ENCODE results near the gene TACC2.

The TACC2 gene

DNA sequence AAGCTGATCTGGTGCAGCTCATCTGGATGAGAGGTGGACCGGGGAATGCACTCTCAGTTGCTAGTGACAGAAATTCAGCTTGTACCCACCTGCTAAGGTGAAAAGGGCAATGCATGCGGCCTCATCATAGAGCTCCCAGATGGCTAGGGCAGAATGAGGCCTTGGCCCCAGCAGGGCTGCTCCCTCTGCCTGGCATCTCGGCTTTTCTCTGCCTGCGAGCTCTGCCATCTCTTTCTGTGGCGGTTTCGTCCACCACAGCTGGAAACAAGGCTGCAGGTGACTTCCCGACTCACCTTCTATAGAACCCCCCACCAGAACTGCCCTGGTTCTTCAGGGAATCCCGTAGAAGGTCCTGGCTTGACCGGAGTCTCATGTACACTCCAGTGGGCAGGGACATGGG is 60.1 kb downstream of the TACC2 start:
- Histone ChIP-seq H3K4me1 (ENCODE audit: control insufficient read depth, insufficient read depth, low read length) (peaks cover 37% of the 10 kb centered on the region), H3K27ac (ENCODE audit: low read length) (peak overlapping the region; percentile 67), H3K9me3 (ENCODE audit: control insufficient read depth in 2 of 2, low read length in 2 of 2) (no peaks in the 10 kb centered on the region), H3K36me3 (ENCODE audit: control insufficient read depth in 2 of 2, insufficient read depth in 2 of 2, low read length in 2 of 2) (peaks cover 5 to 8% of the 10 kb centered on the region in 2 donors), H3K27me3 (ENCODE audit: control insufficient read depth in 1 of 2, insufficient read depth in 2 of 2, low read length in 2 of 2) (no peaks in the 10 kb centered on the region), H3K9ac (ENCODE audit: low read length in 2 of 2) (no peak overlapping the region), H3K4me3 (ENCODE audit: low read length in 2 of 2) (no peak overlapping the region)

DNA sequence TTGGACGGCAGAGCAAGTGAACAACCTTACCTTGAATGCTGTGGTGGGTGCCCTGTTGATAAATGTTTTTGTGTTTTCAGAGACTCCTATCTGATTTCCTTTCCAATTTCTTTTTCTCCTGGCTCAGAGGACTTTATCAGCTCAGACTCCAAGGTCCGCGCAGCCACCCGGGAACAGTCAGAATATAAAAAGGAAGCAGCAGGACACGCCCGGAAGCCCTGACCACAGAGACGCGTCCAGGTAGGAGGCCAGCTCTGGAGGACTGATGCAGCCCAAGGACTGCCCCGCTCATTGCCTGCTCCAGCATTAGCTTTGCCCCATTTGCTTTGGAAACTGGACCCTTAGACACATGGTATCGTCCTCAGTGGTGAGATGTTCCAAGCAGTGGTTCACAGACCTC is 61.3 kb downstream of the TACC2 start:
- Histone ChIP-seq H3K9me3 (ENCODE audit: control insufficient read depth in 2 of 2, low read length in 2 of 2) (no peaks in the 10 kb centered on the region), H3K4me3 (ENCODE audit: low read length in 2 of 2) (no peak overlapping the region), H3K4me1 (ENCODE audit: control insufficient read depth, insufficient read depth, low read length) (peaks cover 25% of the 10 kb centered on the region), H3K36me3 (ENCODE audit: control insufficient read depth in 2 of 2, insufficient read depth in 2 of 2, low read length in 2 of 2) (peaks cover 5 to 8% of the 10 kb centered on the region in 2 donors), H3K27me3 (ENCODE audit: control insufficient read depth in 1 of 2, insufficient read depth in 2 of 2, low read length in 2 of 2) (no peaks in the 10 kb centered on the region), H3K27ac (ENCODE audit: low read length) (peak overlapping the region; percentile 24), H3K9ac (ENCODE audit: low read length in 2 of 2) (no peak overlapping the region)

DNA sequence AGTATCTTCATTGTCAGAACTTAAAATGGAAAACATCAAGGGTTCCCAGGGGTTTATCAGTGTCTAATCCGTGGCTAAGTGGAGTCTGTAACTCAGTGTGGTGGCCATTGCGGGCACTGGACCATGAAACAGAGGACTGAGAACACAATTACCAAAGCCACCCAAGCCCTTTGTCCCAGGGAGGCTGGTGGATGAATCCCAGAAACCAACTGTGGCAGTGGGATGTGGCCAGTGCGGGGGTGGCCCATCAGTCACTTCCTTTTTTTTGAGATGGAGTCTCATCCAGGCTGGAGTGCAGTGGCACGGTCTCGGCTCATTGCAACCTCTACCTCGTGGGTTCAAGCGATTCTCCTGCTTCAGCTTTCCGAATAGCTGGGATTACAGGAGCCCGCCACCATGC is 61.8 kb downstream of the TACC2 start:
- no peak overlapping the region for H3K4me3 ChIP-seq (ENCODE audit: low read length in 2 of 2)
- H3K4me1 ChIP-seq (ENCODE audit: control insufficient read depth, insufficient read depth, low read length), result peaks cover 20% of the 10 kb centered on the region
- H3K27me3 ChIP-seq (ENCODE audit: control insufficient read depth in 1 of 2, insufficient read depth in 2 of 2, low read length in 2 of 2), result no peaks in the 10 kb centered on the region
- H3K27ac ChIP-seq (ENCODE audit: low read length), result peak overlapping the region; percentile 24
- peaks cover 5 to 8% of the 10 kb centered on the region in 2 donors for H3K36me3 ChIP-seq (ENCODE audit: control insufficient read depth in 2 of 2, insufficient read depth in 2 of 2, low read length in 2 of 2)
- no peaks in the 10 kb centered on the region for H3K9me3 ChIP-seq (ENCODE audit: control insufficient read depth in 2 of 2, low read length in 2 of 2)
- H3K9ac ChIP-seq (ENCODE audit: low read length in 2 of 2), result no peak overlapping the region

DNA sequence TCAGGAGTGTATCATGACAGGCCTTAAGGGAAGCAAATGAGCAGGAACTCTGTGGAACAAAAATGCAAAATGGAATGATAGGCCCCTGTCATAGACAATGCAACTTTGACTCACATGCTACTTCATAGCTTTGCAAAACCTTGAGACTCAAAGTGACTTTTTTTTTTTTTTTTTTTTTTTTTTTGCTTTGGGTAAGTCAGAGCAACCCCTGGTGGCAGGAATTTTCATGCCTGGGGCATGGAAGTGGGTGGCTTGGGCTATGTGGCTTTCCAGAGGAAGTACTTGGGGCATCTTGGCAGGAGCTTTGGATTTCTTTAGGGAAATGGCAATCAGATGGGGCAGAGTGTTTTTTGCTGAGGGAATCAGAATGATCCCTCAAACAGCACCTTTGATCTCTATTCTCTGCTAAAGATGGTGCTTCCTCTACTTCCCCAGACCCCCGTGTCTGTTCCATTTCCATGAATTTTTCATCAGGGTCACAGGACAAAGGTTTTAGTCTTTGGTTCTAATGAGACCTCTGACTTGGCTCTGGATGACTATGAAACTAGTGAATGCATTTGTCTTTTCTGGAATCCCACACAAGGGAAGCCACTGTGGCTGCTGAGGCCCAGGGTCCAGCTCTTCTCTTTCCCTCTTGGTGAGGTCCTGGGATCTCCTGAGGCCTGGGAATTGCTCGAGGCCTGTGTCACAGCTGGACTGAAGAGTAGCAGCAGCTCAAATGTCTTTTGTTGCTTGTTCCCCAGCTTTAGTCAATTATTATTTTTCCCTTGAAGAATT is 62.8 kb downstream of the TACC2 start:
- Histone ChIP-seq H3K36me3 (ENCODE audit: control insufficient read depth in 2 of 2, insufficient read depth in 2 of 2, low read length in 2 of 2) (peaks cover 5 to 8% of the 10 kb centered on the region in 2 donors), H3K9me3 (ENCODE audit: control insufficient read depth in 2 of 2, low read length in 2 of 2) (no peaks in the 10 kb centered on the region), H3K27me3 (ENCODE audit: control insufficient read depth in 1 of 2, insufficient read depth in 2 of 2, low read length in 2 of 2) (no peaks in the 10 kb centered on the region), H3K9ac (ENCODE audit: low read length in 2 of 2) (no peak overlapping the region), H3K4me3 (ENCODE audit: low read length in 2 of 2) (no peak overlapping the region), H3K27ac (ENCODE audit: low read length) (peak overlapping the region; percentile 55), H3K4me1 (ENCODE audit: control insufficient read depth, insufficient read depth, low read length) (peaks cover 20% of the 10 kb centered on the region)

DNA sequence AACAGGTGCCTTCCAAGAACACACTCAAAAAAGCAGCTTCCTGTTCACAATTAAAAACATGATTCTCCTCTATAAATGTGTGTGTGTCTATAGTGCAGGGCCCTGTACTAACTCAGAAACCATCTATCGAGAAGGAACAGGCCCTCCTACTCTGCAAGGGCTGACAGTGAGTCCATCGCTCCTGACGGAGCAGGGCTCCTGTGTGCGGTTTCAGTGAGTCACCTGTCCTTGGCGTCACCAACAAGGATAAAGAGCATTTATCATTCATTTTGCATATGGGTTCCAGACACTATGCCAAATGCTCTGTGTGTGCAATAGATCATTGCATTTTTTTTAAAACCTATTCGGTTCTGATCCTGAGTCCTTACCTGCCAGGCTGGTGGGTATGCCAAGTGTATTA is 63.7 kb downstream of the TACC2 start:
- no peaks in the 10 kb centered on the region for H3K9me3 ChIP-seq (ENCODE audit: control insufficient read depth in 2 of 2, low read length in 2 of 2)
- H3K9ac ChIP-seq (ENCODE audit: low read length in 2 of 2), result no peak overlapping the region
- no peak overlapping the region for H3K27ac ChIP-seq (ENCODE audit: low read length)
- H3K4me1 ChIP-seq (ENCODE audit: control insufficient read depth, insufficient read depth, low read length), result peaks cover 15% of the 10 kb centered on the region
- peaks cover 5 to 8% of the 10 kb centered on the region in 2 donors for H3K36me3 ChIP-seq (ENCODE audit: control insufficient read depth in 2 of 2, insufficient read depth in 2 of 2, low read length in 2 of 2)
- H3K4me3 ChIP-seq (ENCODE audit: low read length in 2 of 2), result no peak overlapping the region
- no peaks in the 10 kb centered on the region for H3K27me3 ChIP-seq (ENCODE audit: control insufficient read depth in 1 of 2, insufficient read depth in 2 of 2, low read length in 2 of 2)

DNA sequence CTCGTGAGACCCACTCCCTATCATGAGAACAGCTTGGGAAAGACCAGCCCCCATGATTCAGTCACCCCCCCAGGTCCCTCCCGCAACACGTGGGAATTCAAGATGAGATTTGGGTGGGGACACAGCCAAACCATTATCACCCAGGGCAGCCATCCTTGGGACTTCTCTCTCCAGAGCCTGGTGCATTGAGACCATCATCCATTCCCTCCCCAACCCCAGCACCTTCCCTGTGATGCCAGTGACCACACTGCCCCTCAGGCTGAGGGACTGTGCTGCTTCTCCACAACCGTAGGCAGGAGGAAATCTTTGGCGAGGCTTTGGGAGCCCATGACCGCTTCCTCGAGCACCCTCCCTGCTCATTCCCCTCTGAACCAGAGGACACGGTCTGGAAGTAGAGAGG is 64.4 kb downstream of the TACC2 start:
- Histone ChIP-seq H3K4me1 (ENCODE audit: control insufficient read depth, insufficient read depth, low read length) (peaks cover 11% of the 10 kb centered on the region), H3K4me3 (ENCODE audit: low read length in 2 of 2) (no peak overlapping the region), H3K9ac (ENCODE audit: low read length in 2 of 2) (no peak overlapping the region), H3K27ac (ENCODE audit: low read length) (no peak overlapping the region), H3K36me3 (ENCODE audit: control insufficient read depth in 2 of 2, insufficient read depth in 2 of 2, low read length in 2 of 2) (peaks cover 7 to 8% of the 10 kb centered on the region in 2 donors), H3K27me3 (ENCODE audit: control insufficient read depth in 1 of 2, insufficient read depth in 2 of 2, low read length in 2 of 2) (no peaks in the 10 kb centered on the region), H3K9me3 (ENCODE audit: control insufficient read depth in 2 of 2, low read length in 2 of 2) (no peaks in the 10 kb centered on the region)

DNA sequence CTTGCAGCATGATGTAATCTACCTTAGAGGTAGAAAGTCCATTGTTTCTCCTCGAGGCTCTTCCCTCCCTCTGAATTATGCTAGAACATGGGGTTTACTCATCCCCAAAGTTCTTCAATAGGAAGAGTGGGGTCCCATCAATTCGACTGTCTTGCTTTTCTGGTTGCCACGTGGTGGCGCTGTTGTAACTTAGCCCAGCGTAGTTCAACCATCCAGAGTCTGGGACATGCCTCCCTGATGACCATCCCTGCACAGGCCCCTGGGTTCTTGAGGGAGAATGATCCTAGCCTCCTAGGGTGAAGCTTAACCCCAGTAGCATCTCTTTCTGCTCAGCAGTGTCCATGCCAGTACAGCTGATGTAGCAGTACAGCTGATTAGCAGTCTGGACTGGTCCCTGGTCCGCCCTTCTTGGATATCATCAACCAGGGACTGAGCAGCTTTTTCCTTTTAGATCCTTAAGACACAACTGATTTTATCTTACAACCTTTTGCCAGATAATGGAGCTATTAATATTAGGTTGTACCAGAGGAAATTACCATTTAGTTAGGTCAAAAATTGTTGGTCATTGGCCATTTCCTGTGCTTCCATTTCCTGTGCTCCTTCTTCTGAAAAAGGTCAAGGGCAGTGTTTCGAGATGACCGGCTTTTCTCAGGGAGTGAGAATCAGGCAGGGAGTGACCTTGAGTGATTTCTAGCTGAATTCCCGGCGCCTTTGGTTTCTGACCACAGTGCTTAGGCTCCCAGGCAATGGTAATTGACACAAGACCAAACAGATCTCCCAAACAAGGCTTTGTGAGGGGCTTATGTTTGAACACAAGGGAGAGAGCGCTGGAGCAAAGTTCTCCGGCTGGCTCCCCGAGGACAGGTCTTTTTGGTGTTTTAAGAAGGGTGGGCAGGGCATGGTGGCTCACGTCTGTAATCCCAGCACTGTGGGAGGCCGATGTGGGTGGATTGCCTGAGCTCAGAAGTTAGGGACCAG is 65.4 kb downstream of the TACC2 start:
- no peak overlapping the region for H3K4me3 ChIP-seq (ENCODE audit: low read length in 2 of 2)
- peaks cover 7 to 8% of the 10 kb centered on the region in 2 donors for H3K36me3 ChIP-seq (ENCODE audit: control insufficient read depth in 2 of 2, insufficient read depth in 2 of 2, low read length in 2 of 2)
- no peaks in the 10 kb centered on the region for H3K9me3 ChIP-seq (ENCODE audit: control insufficient read depth in 2 of 2, low read length in 2 of 2)
- H3K27me3 ChIP-seq (ENCODE audit: control insufficient read depth in 1 of 2, insufficient read depth in 2 of 2, low read length in 2 of 2), result no peaks in the 10 kb centered on the region
- no peak overlapping the region for H3K9ac ChIP-seq (ENCODE audit: low read length in 2 of 2)
- H3K4me1 ChIP-seq (ENCODE audit: control insufficient read depth, insufficient read depth, low read length), result peaks cover 11% of the 10 kb centered on the region
- H3K27ac ChIP-seq (ENCODE audit: low read length), result no peak overlapping the region

DNA sequence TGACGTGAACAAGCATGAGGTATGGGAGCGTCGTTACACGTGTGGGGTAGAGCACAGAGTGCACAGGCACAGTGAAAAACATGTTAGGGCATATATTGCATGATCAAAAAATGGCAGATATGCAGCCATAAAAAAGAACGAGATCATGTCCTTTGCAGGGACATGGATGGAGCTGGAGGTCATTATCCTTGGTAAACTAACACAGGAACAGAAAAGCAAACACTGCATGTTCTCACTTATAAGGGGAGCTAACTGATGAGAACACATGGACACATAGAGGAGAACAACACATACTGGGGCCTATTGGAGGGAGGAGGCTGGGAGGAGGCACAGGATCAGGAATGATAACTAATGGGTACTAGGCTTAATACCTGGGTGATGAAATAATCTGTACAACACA is 66.3 kb downstream of the TACC2 start:
- H3K9ac ChIP-seq (ENCODE audit: low read length in 2 of 2), result no peak overlapping the region
- H3K27me3 ChIP-seq (ENCODE audit: control insufficient read depth in 1 of 2, insufficient read depth in 2 of 2, low read length in 2 of 2), result no peaks in the 10 kb centered on the region
- peaks cover 7% of the 10 kb centered on the region in 2 donors for H3K36me3 ChIP-seq (ENCODE audit: control insufficient read depth in 2 of 2, insufficient read depth in 2 of 2, low read length in 2 of 2)
- peaks cover 11% of the 10 kb centered on the region for H3K4me1 ChIP-seq (ENCODE audit: control insufficient read depth, insufficient read depth, low read length)
- H3K27ac ChIP-seq (ENCODE audit: low read length), result no peak overlapping the region
- no peaks in the 10 kb centered on the region for H3K9me3 ChIP-seq (ENCODE audit: control insufficient read depth in 2 of 2, low read length in 2 of 2)
- no peak overlapping the region for H3K4me3 ChIP-seq (ENCODE audit: low read length in 2 of 2)

DNA sequence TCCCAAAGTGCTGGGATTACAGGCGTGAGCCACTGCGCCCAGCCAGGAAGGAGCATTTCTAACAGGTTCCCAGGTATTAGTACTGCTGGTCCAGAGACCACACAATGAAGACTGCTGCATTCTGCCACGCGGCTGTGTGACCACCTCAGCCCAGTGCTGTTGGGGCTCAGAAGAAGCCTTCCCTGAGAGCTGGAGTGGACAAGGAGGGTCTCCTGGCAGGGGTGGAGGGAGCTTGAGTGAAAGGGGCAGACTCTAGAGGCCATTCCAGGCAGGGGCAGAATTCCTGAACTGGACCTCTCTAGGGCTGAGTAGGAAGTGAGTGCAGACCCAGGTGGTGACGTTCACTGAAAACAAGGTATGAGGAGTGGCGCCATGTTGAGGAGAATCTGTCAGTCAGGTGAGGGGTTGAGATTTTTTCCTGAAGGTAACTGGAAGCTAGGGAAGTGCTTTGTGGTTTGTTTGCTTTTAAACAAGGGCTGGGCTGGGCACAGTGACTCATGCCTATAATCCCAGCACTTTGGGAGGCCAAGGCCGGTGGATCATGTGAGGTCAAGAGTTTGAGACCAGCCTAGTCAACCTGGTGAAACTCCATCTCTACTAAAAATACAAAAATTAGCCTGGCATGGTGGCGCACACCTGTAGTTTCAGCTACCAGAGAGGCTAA is 67.6 kb downstream of the TACC2 start:
- peaks cover 11% of the 10 kb centered on the region for H3K4me1 ChIP-seq (ENCODE audit: control insufficient read depth, insufficient read depth, low read length)

DNA sequence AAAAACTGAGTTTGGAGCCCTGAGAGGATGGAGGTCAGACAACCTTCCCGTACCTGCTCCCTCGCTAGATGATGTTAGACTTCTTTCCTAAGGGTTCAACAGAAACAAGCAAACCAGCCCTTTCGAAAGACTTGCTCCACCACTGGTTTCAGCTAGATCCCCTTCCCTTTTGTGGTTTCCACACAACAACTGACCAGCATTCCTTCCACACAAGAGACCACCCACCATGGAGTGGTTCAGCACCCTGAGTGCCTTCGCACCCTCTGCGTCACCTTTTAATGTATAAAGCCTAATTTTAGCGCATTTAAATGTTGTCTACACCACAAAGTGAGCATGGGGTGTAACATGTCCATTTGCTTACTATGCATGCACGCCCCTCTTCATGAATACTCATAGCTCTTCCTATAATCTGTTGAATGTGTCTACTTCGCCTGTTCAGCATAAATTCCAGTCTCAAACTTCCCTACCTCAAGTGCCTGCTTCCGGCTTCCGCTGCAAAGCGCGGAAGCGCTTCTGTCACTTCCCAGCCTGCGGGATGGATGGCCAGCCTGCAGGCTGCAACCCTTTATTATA is 69.0 kb downstream of the TACC2 start:
- Histone ChIP-seq H3K4me1 (ENCODE audit: control insufficient read depth, insufficient read depth, low read length) (peaks cover 12% of the 10 kb centered on the region), H3K36me3 (ENCODE audit: control insufficient read depth in 2 of 2, insufficient read depth in 2 of 2, low read length in 2 of 2) (peaks cover 2% of the 10 kb centered on the region in 2 donors), H3K27ac (ENCODE audit: low read length) (no peak overlapping the region), H3K27me3 (ENCODE audit: control insufficient read depth in 1 of 2, insufficient read depth in 2 of 2, low read length in 2 of 2) (no peaks in the 10 kb centered on the region), H3K9ac (ENCODE audit: low read length in 2 of 2) (no peak overlapping the region), H3K4me3 (ENCODE audit: low read length in 2 of 2) (no peak overlapping the region), H3K9me3 (ENCODE audit: control insufficient read depth in 2 of 2, low read length in 2 of 2) (no peaks in the 10 kb centered on the region)

More for the DNA sequence above, 67.6 kb downstream of the TACC2 start:
- Histone ChIP-seq H3K36me3 (ENCODE audit: control insufficient read depth in 2 of 2, insufficient read depth in 2 of 2, low read length in 2 of 2) (peaks cover 2% of the 10 kb centered on the region in 2 donors), H3K9ac (ENCODE audit: low read length in 2 of 2) (no peak overlapping the region), H3K9me3 (ENCODE audit: control insufficient read depth in 2 of 2, low read length in 2 of 2) (no peaks in the 10 kb centered on the region), H3K4me3 (ENCODE audit: low read length in 2 of 2) (no peak overlapping the region), H3K27me3 (ENCODE audit: control insufficient read depth in 1 of 2, insufficient read depth in 2 of 2, low read length in 2 of 2) (no peaks in the 10 kb centered on the region), H3K27ac (ENCODE audit: low read length) (no peak overlapping the region)
